ENCODE measurements around the gene STK40. TPM values are rescaled to one million over a fixed set of nuclear protein-coding genes. Genes with fewer than 3 reads are reported as not detected.

Gene STK40
- 22.3 and 29.4 TPM in 2 replicates for total RNA-seq (2014; rRNA removed; shearing (Covaris generic))

GRCh38 chr1:36385410-36386264 lies at the start of gene STK40:
Gene STK40 (minus strand): TSS chr1:36385924. CDS start chr1:36361332, 24,592 bp downstream.

GRCh38 chr1:36397378-36398230 lies 11.9 kb upstream of the STK40 start, which contains the start of gene LSM10:
Gene LSM10 (minus strand): TSS chr1:36397908. CDS start chr1:36394129, 3,779 bp downstream.

GRCh38 chr1:36323636-36324352 lies 61.9 kb downstream of the STK40 start, which contains the start of gene EVA1B:
Gene EVA1B (minus strand): TSS chr1:36323645. CDS start chr1:36323037, 608 bp downstream.

GRCh38 chr1:36306210-36306901 lies 79.4 kb downstream of the STK40 start, which contains the start of gene SH3D21:
Gene SH3D21 (plus strand): TSS chr1:36306368. CDS start chr1:36306421, 53 bp downstream.

Small RNAs within 50 kb of the gene (small RNA-seq; reads per million reads assigned to genes)
- gene RNU4-27P (not detected), gene SNORA63C (not detected)

Other genes with a start within 250 kb of the STK40 start
- 62.4 and 72.7 TPM in 2 replicates for gene TRAPPC3, start 236.4 kb downstream of the STK40 start, total RNA-seq (2014; rRNA removed; shearing (Covaris generic))
- 131 and 142 TPM in 2 replicates for gene MAP7D1, start 229.8 kb downstream of the STK40 start, total RNA-seq (2014; rRNA removed; shearing (Covaris generic))
- 61.2 and 61.7 TPM in 2 replicates for gene THRAP3, start 161.5 kb downstream of the STK40 start, total RNA-seq (2014; rRNA removed; shearing (Covaris generic))
- 5.2 and 6.3 TPM in 2 replicates for gene SH3D21, start 79.6 kb downstream of the STK40 start, total RNA-seq (2014; rRNA removed; shearing (Covaris generic))
- 95.6 and 113 TPM in 2 replicates for gene EVA1B, start 62.3 kb downstream of the STK40 start, total RNA-seq (2014; rRNA removed; shearing (Covaris generic))
- gene LSM10, start 12.0 kb upstream of the STK40 start, total RNA-seq (2014; rRNA removed; shearing (Covaris generic)) = 10.7 and 18.4 TPM in 2 replicates
- 7.0 and 8.4 TPM in 2 replicates for gene OSCP1, start 64.5 kb upstream of the STK40 start, total RNA-seq (2014; rRNA removed; shearing (Covaris generic))
- 115 and 120 TPM in 2 replicates for gene MRPS15, start 78.5 kb upstream of the STK40 start, total RNA-seq (2014; rRNA removed; shearing (Covaris generic))
- not detected in 2 replicates for gene CSF3R, start 97.0 kb upstream of the STK40 start, total RNA-seq (2014; rRNA removed; shearing (Covaris generic))